Uterus (tissue), 4 donors: ENCODE measurements around the gene NOTCH4. TPM values are rescaled to one million over a fixed set of nuclear protein-coding genes. Genes with fewer than 3 reads are reported as not detected.
A peak's percentile ranks its signal among the peaks of the same experiment; 100 is the strongest.

Experiments
- DNase-seq, 2 donors: peaks; one replicate each; pipeline ENCODE4 v3.0.0-alpha.2; 2019 to 2020
- H3K27ac ChIP-seq, 2 donors: fragments of 200-600 bp; sonication (generic); 1 replicate in 1 of 2; 2 replicates in 1 of 2; pipeline ENCODE4 v1.5.1; 2016 to 2018
- H3K27me3 ChIP-seq, 2 donors: fragments of 200-600 bp; sonication (generic); one replicate each; pipeline ENCODE4 v1.5.1; 2018 to 2019; ENCODE audit warnings: control low read depth in 1 of 2
- H3K36me3 ChIP-seq, 2 donors: fragments of 200-600 bp; sonication (generic); one replicate each; pipeline ENCODE4 v1.5.1; 2019; ENCODE audit warnings: control low read depth in 1 of 2
- H3K4me1 ChIP-seq, 2 donors: fragments of 200-600 bp; sonication (generic); one replicate each; pipeline ENCODE4 v1.5.1; 2018 to 2019; ENCODE audit warnings: control low read depth in 1 of 2
- H3K4me3 ChIP-seq, 2 donors: fragments of 200-600 bp; sonication (generic); 1 replicate in 1 of 2; 2 replicates in 1 of 2; pipeline ENCODE4 v1.5.1; 2018 to 2019; ENCODE audit warnings: mild to moderate bottlenecking in 1 of 2
- H3K9me3 ChIP-seq, 2 donors: fragments of 200-600 bp; sonication (generic); one replicate each; pipeline ENCODE4 v1.5.1; 2019; ENCODE audit warnings: control low read depth in 1 of 2
- POLR2A ChIP-seq, 2 donors: fragments of 450-650 bp; IDR thresholded peaks; one replicate each; pipeline ENCODE4 v1.6.1; 2016; ENCODE audit warnings: antibody characterized with exemption in 2 of 2, mild to moderate bottlenecking in 1 of 2, moderate library complexity in 1 of 2
- intact Hi-C: fragments of 100-400 bp; cut with DNase I; formaldehyde crosslinking; loops from one replicate; pipeline ENCODE4 v1.15.1; 2023; ENCODE audit warnings: low total_unique reads
- total RNA-seq, 4 donors: library from RNA; depleted of rRNA in 3 of 4; stranded (reverse); fragments of >200 nt in 3 of 4; gene quantifications; one replicate each; pipeline versions ENCODE4 v1.1.0 to v1.2.4, GENCODE V29; 2014 to 2023
- TF ChIP-seq, protein P1 (sequence below), 4 experiments: fragments of 200-600 bp in 2 of 4; fragments of 450-650 bp in 2 of 4; sonication (generic) in 2 of 4; IDR thresholded peaks; one replicate each; pipeline ENCODE4 v1.5.1; 2016 to 2019; ENCODE audit warnings: antibody characterized with exemption in 4 of 4, mild to moderate bottlenecking in 2 of 4, moderate library complexity in 1 of 4
- donor health status: DM: yes; HTN: yes; CAD: no.

Gene NOTCH4
- total RNA-seq, 4 donors from 2014 or later = 10.9 to 75.2 (median 28.6) TPM

DNA sequence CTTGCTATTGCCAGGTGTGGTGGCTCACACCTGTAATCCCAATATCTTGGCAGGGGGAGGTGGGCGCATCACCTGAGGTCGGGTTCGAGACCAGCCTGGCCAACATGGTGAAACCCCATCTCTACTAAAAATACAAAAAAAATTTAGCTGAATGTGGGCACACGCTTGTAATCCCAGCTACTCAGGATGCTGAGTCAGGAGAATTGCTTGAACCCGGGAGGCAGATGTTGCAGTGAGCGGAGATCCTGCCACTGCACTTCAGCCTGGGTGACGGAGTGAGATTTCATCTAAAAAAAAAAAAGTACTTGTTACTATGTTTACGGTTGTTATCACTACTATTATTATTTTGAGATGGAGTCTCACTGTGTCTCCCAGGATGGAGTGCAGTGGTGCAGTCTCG, 67.0 kb downstream of the NOTCH4 start:
- DNase-seq = no peak
- H3K27me3 ChIP-seq = no peaks in the 10 kb centered on the region
- H3K4me1 ChIP-seq = peaks cover 5 to 17% of the 10 kb centered on the region in 2 donors
- H3K36me3 ChIP-seq = no peaks in the 10 kb centered on the region
- intact Hi-C loops = no loop called here
- no peak overlapping the region for H3K27ac ChIP-seq
- no peak overlapping the region for H3K4me3 ChIP-seq
- H3K9me3 ChIP-seq = no peaks in the 10 kb centered on the region
- TF ChIP-seq POLR2A (IDR thresholded peaks at IDR 0.05) = no peak
- TF ChIP-seq, protein P1, sequence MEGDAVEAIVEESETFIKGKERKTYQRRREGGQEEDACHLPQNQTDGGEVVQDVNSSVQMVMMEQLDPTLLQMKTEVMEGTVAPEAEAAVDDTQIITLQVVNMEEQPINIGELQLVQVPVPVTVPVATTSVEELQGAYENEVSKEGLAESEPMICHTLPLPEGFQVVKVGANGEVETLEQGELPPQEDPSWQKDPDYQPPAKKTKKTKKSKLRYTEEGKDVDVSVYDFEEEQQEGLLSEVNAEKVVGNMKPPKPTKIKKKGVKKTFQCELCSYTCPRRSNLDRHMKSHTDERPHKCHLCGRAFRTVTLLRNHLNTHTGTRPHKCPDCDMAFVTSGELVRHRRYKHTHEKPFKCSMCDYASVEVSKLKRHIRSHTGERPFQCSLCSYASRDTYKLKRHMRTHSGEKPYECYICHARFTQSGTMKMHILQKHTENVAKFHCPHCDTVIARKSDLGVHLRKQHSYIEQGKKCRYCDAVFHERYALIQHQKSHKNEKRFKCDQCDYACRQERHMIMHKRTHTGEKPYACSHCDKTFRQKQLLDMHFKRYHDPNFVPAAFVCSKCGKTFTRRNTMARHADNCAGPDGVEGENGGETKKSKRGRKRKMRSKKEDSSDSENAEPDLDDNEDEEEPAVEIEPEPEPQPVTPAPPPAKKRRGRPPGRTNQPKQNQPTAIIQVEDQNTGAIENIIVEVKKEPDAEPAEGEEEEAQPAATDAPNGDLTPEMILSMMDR (IDR thresholded peaks at IDR 0.05) = no peak

DNA sequence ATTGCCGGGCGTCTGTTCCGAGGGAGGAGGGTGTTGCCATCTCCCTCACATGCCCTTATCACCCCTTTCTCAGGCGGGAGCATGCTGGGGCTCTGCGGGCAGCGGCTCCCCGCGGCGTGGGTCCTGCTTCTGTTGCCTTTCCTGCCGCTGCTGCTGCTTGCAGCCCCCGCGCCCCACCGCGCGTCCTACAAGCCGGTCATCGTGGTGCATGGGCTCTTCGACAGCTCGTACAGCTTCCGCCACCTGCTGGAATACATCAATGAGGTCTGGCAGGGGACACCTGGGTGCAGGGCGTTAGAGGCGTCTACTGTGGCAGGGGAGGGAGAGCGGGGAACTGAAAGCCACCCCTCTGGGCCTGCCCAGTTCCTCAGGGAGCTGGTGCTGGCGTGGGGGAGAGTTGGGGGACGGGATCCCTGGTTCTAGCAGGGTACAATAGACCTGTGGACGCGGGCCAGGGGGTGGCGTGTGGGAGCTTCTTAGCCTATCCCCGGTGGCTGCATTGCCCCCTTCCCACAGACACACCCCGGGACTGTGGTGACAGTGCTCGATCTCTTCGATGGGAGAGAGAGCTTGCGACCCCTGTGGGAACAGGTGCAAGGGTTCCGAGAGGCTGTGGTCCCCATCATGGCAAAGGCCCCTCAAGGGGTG, 69.2 kb downstream of the NOTCH4 start:
- peak overlapping the region; percentile 68 to 86 for H3K4me3 ChIP-seq
- intact Hi-C loops = no loop called here
- peaks cover 5 to 17% of the 10 kb centered on the region in 2 donors for H3K4me1 ChIP-seq
- DNase-seq = peak; percentile 65 to 71
- TF ChIP-seq POLR2A (IDR thresholded peaks at IDR 0.05) = no peak
- TF ChIP-seq, protein P1 (IDR thresholded peaks at IDR 0.05) = peak; percentile 50 to 75 (median 62)
- no peaks in the 10 kb centered on the region for H3K36me3 ChIP-seq
- H3K9me3 ChIP-seq = no peaks in the 10 kb centered on the region
- H3K27me3 ChIP-seq = no peaks in the 10 kb centered on the region
- peak overlapping the region; percentile 93 to 97 for H3K27ac ChIP-seq

DNA sequence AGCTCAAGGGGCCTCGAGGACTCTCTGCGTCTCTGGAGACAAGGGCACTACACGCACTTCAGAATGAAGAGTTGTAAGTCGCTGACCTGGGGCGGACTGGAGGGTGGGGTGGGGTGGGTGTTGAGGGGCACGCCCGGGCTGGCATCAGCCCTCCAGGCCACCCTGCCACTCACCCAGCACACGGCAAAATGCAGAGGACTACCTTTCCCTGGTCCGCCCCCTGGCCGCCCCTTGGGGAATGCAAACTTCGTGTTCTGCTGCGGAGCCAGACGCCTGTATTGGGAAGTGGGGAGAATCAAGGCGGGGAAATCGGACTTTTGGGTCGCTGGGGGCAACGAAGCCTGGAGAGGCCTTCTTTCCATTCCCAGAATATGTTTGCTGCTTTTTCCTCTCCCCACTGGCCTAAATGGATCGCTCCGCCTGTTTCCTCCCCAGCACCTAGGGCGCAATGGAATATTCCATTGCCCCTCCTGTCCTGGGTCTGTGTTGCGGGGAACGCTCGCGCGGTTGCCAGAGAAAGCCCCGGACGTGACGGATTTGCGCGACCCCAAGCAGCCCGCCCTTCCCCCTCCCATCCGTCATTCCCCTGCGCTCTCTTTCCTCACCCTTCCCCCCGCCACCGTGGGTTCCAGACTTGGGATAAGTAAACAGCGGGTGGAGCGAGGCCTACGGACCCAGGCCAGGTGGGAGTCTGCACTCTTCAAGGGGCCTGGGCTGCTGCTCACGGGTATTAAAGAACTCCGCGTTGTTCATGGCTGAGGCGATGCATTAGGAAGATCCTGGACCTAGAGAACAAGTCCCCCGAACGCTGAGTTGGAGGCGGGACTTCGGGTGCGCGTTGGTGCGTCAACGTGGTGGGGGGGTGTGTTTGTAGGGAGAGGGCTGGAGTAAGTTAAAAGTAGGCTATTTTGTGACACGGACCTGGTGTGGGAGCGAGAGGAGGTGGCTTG, 70.0 kb downstream of the NOTCH4 start, which contains the start of gene PPT2:
PPT2 (plus strand) TSS at position 578 of the 950 bp plus-strand sequence. CDS start 454 bp downstream, outside the sequence.
- H3K36me3 ChIP-seq = no peaks in the 10 kb centered on the region
- H3K4me3 ChIP-seq = peak within 1 kb of the TSS; percentile 68 to 86
- intact Hi-C loops = no loop called here
- H3K4me1 ChIP-seq = peaks cover 5 to 17% of the 10 kb centered on the region in 2 donors
- TF ChIP-seq, protein P1 (IDR thresholded peaks at IDR 0.05) = peak in 3 of 4 experiments; percentile 1 to 40 (median 35)
- TF ChIP-seq POLR2A (IDR thresholded peaks at IDR 0.05) = peak; percentile 64 to 76
- H3K27me3 ChIP-seq = no peaks in the 10 kb centered on the region
- DNase-seq = peak; percentile 94 to 95
- H3K27ac ChIP-seq = peak within 1 kb of the TSS; percentile 93 to 97
- H3K9me3 ChIP-seq = no peaks in the 10 kb centered on the region

DNA sequence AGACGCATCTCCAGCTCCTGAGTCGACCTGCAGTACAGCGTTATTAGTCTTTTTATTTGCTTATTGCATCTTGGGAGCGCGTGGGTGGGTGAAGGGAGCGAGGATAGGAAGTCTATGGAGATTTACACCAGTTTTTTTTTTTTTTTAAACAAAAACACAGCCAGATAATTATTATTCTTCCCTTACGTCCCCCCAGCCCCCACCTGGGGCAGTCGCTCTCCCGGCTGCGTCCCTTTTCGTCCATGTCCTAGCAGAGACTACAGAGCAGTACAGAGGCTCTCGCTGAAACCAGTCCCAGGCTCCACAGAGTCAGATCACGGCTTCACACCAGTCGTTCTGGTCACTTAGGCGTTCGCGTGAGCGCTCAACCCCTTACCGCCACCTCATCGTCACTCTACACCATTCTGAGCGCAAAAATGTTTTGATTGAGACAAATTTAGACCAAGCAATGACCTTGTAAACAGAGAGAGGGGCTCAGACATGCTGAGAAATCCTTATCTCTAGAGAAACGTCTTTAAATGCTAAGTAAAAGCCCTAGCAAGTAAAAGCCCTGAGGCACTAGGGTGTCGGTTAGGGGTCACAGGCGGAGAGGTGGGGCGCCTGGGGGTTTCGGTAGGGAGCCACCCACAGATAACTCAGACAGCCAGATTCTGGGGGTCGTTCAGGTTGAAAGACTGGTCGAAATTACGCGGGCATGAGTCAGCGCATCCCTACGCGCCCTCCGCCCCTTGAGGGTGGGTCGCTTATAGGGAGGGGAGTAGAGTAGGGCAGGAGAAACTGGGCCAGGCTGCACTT, 70.9 kb downstream of the NOTCH4 start:
- no peaks in the 10 kb centered on the region for H3K27me3 ChIP-seq
- no peaks in the 10 kb centered on the region for H3K36me3 ChIP-seq
- H3K27ac ChIP-seq = peak overlapping the region; percentile 93 to 97
- intact Hi-C loops = no loop called here
- peaks cover 5 to 17% of the 10 kb centered on the region in 2 donors for H3K4me1 ChIP-seq
- no peaks in the 10 kb centered on the region for H3K9me3 ChIP-seq
- peak; percentile 49 to 57 for DNase-seq
- TF ChIP-seq POLR2A (IDR thresholded peaks at IDR 0.05) = no peak
- TF ChIP-seq, protein P1 (IDR thresholded peaks at IDR 0.05) = no peak
- H3K4me3 ChIP-seq = peak overlapping the region; percentile 68 to 86
